DND-41 (cell line): ENCODE results near the gene COL6A3.

Experiments used
- ATAC-seq: fragments of 200-7000 bp; cut with Tn5 transposase; 3 replicates; pipeline ENCODE4 v1.9.1; 2021; ENCODE audit warnings: low read depth; ENCODE audit not compliant: insufficient read depth
- DNase-seq: peaks from one replicate; pipeline ENCODE4 v3.0.0-alpha.2; 2020
- H2AFZ ChIP-seq: 2 replicates; pipeline ENCODE4 v1.6.0; 2012; ENCODE audit warnings: low read depth, low read length
- H3K27ac ChIP-seq: 2 replicates; pipeline ENCODE4 v1.5.1; 2012; ENCODE audit warnings: low read length, inconsistent platforms
- H3K27me3 ChIP-seq: fragments of 200-600 bp; sonication (generic); 2 replicates; pipeline ENCODE4 v1.6.0; 2012; ENCODE audit warnings: low read length, mild to moderate bottlenecking, inconsistent platforms; ENCODE audit not compliant: insufficient read depth, poor library complexity
- H3K36me3 ChIP-seq: 2 replicates; pipeline ENCODE4 v1.5.1; 2012; ENCODE audit warnings: low read length, inconsistent platforms; ENCODE audit not compliant: insufficient read depth
- H3K4me1 ChIP-seq: 2 replicates; pipeline ENCODE4 v1.5.1; 2012; ENCODE audit warnings: mild to moderate bottlenecking, low read length; ENCODE audit not compliant: insufficient read depth
- H3K4me2 ChIP-seq: 2 replicates; pipeline ENCODE4 v1.6.0; 2012; ENCODE audit warnings: mild to moderate bottlenecking, moderate library complexity, low read length, inconsistent platforms; ENCODE audit not compliant: insufficient read depth
- H3K4me3 ChIP-seq, 2 experiments: fragments of 200-600 bp in 1 of 2; shearing (Covaris generic) in 1 of 2; 2 replicates each; pipeline ENCODE4 v1.5.1; 2012 to 2016; ENCODE audit warnings: inconsistent platforms in 2 of 2, low read length in 2 of 2, mild to moderate bottlenecking in 2 of 2, low read depth in 1 of 2, moderate library complexity in 1 of 2
- H3K79me2 ChIP-seq: 2 replicates; pipeline ENCODE4 v1.6.0; 2012; ENCODE audit warnings: low read length, inconsistent platforms; ENCODE audit not compliant: insufficient read depth
- H3K9ac ChIP-seq: 2 replicates; pipeline ENCODE4 v1.6.0; 2012; ENCODE audit warnings: low read depth, mild to moderate bottlenecking, inconsistent platforms, low read length, moderate library complexity
- H3K9me3 ChIP-seq: 2 replicates; pipeline ENCODE4 v1.5.1; 2012; ENCODE audit warnings: low read length, moderate library complexity, mild to moderate bottlenecking, inconsistent platforms; ENCODE audit not compliant: insufficient read depth, severe bottlenecking
- H4K20me1 ChIP-seq: 2 replicates; pipeline ENCODE4 v1.6.0; 2012; ENCODE audit warnings: low read length; ENCODE audit not compliant: insufficient read depth
- CTCF ChIP-seq: IDR thresholded peaks from 2 replicates; pipeline ENCODE4 v1.5.1; 2012; ENCODE audit warnings: borderline replicate concordance, low read length, moderate library complexity, mild to moderate bottlenecking; ENCODE audit not compliant: poor library complexity, severe bottlenecking; ENCODE audit errors: extremely low read depth
- EZH2 ChIP-seq: IDR thresholded peaks from 3 replicates; pipeline ENCODE4 v1.6.1; 2012; ENCODE audit warnings: borderline replicate concordance, low read depth, mild to moderate bottlenecking, moderate library complexity, low read length, inconsistent platforms; ENCODE audit not compliant: severe bottlenecking

COL6A3 gene

GRCh38 chr2:237406371-237406895 is 7.5 kb downstream of the COL6A3 start:
- Histone ChIP-seq H3K27ac (no peak overlapping the region), H4K20me1 (no peaks in the 10 kb centered on the region), H3K9me3 (no peaks in the 10 kb centered on the region), H3K79me2 (no peaks in the 10 kb centered on the region), H3K4me1 (no peaks in the 10 kb centered on the region), H2AFZ (no peak overlapping the region), H3K9ac (no peak overlapping the region), H3K36me3 (no peaks in the 10 kb centered on the region), H3K4me3 (no peak overlapping the region), H3K4me2 (no peak overlapping the region), H3K27me3 (peaks cover 12% of the 10 kb centered on the region)
- ATAC-seq (no peak), DNase-seq (no peak)
- TF ChIP-seq EZH2: no peak
- TF ChIP-seq CTCF: no peak

GRCh38 chr2:237405605-237406004 is 8.4 kb downstream of the COL6A3 start:
- H3K4me1 ChIP-seq: no peaks in the 10 kb centered on the region
- DNase-seq (no peak), ATAC-seq (no peak)
- no peaks in the 10 kb centered on the region for H3K36me3 ChIP-seq
- no peaks in the 10 kb centered on the region for H3K79me2 ChIP-seq
- H3K4me2 ChIP-seq: no peak overlapping the region
- no peak overlapping the region for H2AFZ ChIP-seq
- no peak overlapping the region for H3K27ac ChIP-seq
- no peaks in the 10 kb centered on the region for H3K9me3 ChIP-seq
- no peak overlapping the region for H3K4me3 ChIP-seq
- H4K20me1 ChIP-seq: no peaks in the 10 kb centered on the region
- H3K9ac ChIP-seq: no peak overlapping the region
- no peak for TF ChIP-seq CTCF
- TF ChIP-seq EZH2: no peak
- peaks cover 12% of the 10 kb centered on the region for H3K27me3 ChIP-seq

GRCh38 chr2:237405006-237405559 is 8.9 kb downstream of the COL6A3 start:
- H3K9ac ChIP-seq: no peak overlapping the region
- H3K36me3 ChIP-seq: no peaks in the 10 kb centered on the region
- no peak overlapping the region for H3K4me3 ChIP-seq
- H3K9me3 ChIP-seq: no peaks in the 10 kb centered on the region
- no peak overlapping the region for H3K27ac ChIP-seq
- no peak for TF ChIP-seq CTCF
- TF ChIP-seq EZH2: no peak
- H3K27me3 ChIP-seq: peaks cover 12% of the 10 kb centered on the region
- no peaks in the 10 kb centered on the region for H3K79me2 ChIP-seq
- no peak overlapping the region for H3K4me2 ChIP-seq
- ATAC-seq (no peak), DNase-seq (no peak)
- no peaks in the 10 kb centered on the region for H3K4me1 ChIP-seq
- no peaks in the 10 kb centered on the region for H4K20me1 ChIP-seq
- no peak overlapping the region for H2AFZ ChIP-seq

GRCh38 chr2:237404413-237404812 is 9.6 kb downstream of the COL6A3 start:
- Histone ChIP-seq H4K20me1 (no peaks in the 10 kb centered on the region), H3K4me3 (no peak overlapping the region), H3K9me3 (no peaks in the 10 kb centered on the region), H2AFZ (no peak overlapping the region), H3K4me1 (no peaks in the 10 kb centered on the region), H3K27ac (no peak overlapping the region), H3K36me3 (no peaks in the 10 kb centered on the region), H3K9ac (no peak overlapping the region), H3K79me2 (no peaks in the 10 kb centered on the region), H3K27me3 (peaks cover 12% of the 10 kb centered on the region), H3K4me2 (no peak overlapping the region)
- TF ChIP-seq CTCF: no peak
- no peak for TF ChIP-seq EZH2
- no peak for ATAC-seq
- no peak for DNase-seq
